ENCODE results near the gene FAM156A.
"Not testable (repeated sequence)": the region's sequence is repeated elsewhere in the genome, so short reads cannot be mapped to it uniquely, and the experiment has no call there.

The FAM156A gene, protein sequence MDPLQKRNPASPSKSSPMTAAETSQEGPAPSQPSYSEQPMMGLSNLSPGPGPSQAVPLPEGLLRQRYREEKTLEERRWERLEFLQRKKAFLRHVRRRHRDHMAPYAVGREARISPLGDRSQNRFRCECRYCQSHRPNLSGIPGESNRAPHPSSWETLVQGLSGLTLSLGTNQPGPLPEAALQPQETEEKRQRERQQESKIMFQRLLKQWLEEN

DNA sequence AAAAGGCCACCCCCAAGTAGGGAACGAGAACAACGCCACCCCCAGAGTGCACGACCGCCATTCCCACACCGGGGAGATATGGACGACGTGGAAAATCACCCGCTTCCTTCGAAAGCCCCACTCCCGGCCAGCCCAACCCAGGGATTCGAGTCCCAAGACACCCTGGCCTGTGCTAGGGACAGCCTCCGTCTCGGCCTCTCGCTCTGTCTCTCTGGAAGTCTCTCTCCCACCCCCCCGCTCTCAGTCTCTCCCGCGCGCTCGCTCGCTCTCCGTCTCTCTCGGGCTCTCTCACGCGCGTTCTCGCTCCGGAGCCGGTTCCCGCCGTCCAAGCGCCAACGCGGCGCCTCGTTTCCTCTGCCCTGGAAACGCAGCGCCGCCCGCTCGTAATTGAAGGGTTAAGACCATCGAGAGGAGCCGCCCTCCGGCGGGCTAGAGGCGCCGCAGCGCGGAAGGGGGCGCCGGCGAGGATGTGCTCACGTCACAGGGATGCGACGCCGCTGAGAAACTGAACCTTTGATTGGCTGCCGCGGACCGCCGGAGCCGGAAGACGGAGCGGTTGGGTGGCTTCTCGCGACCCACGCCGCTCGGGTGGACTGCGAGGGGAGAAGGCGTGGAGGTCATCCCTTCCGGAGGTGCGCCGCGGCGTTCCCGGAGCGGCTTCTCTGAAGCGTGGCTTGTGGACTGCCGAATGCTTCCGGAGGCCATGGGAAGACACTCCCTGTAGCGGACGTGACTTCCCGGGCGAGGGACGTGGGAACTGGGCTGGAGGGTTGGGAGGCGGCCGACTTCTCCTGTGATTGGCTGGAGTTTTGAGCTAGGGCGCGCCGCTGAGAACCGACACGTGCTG lies at the start of gene FAM156A:
Gene FAM156A (minus strand): TSS at position 406 of the 847 bp plus-strand sequence. CDS start 9,930 bp downstream, outside the sequence.
- H3K27ac ChIP-seq; DNase-seq (ENCODE audit: low read depth, low spot score): not testable (repeated sequence)

DNA sequence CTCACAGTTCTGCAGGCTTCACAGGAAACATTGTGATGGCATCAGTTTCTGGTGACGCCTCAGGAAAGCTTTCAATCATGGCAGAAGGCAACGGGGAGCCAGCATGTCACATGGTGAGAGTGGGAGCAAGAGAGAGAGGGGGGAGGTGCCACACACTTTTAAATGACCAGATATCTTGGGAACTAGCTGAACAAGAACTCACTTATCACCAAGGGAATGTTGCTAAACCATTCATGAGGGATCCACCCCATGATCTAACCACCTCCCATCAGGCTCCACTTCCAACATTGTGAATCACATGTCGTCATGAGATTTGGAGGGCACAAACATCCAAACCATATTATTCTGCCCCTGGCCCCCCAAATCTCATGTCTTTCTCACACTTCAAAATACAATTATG lies 47.0 kb upstream of the FAM156A start:
- no peak for DNase-seq (ENCODE audit: low read depth, low spot score)
- no peak overlapping the region for H3K27ac ChIP-seq

DNA sequence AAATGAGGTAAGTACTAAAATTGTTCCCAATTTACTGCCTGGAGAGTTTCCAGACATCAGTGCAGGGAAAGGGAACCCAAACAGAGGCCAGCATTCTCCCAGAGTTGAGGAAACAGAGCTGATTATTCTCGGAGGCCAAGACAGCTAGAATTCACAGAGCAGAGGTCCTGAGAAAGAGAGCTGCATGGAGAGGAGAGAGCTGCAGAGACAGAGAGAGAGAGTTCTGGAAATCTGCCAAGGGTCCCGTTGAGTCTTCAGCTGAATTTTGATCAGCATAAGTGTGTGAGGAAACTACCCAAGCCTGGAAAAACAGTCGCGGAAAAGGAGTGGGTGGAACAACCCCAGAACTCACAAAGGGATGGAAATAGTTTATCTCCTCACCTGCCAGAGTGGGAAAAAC lies 46.5 kb upstream of the FAM156A start:
- DNase-seq (ENCODE audit: low read depth, low spot score) = no peak
- no peak overlapping the region for H3K27ac ChIP-seq

DNA sequence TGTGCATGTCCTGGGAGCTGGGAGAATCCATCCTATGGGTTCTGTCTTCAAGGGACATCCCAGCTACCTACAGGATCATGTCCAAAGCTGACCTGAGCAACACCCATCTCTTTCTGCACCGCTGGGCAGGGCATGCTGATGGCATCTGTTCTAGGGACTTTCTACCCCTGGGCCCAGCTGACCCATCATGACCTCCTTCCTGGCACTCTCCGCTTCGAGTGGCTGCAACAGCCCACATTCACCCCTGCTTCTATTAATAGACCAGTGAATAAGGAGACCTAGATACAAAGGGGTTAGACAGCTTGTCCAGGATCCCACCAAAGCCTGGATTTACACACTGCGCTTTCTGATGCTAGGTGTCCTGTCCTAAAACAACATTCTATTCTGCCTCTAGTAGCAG lies 45.7 kb upstream of the FAM156A start:
- H3K27ac ChIP-seq = no peak overlapping the region
- DNase-seq (ENCODE audit: low read depth, low spot score) = no peak

DNA sequence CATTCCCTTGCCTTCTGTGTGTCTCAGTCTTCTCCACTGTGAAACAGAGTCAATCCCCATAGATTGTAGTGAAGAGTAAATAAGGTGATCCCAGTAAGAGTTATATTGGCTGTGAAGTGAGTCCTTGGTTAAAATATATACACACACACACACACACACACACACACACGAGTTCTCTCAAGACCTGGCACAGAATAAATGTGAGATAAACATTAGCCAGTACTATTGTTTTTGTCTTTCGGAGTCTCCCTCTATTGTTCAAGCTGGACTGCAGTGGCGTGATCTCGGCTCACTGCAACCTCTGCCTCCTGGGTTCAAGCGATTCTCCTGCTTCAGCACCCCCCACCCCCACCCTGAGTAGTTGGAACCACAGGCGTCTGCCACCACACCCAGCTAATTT lies 44.8 kb upstream of the FAM156A start:
- no peak for DNase-seq (ENCODE audit: low read depth, low spot score)
- H3K27ac ChIP-seq = no peak overlapping the region

DNA sequence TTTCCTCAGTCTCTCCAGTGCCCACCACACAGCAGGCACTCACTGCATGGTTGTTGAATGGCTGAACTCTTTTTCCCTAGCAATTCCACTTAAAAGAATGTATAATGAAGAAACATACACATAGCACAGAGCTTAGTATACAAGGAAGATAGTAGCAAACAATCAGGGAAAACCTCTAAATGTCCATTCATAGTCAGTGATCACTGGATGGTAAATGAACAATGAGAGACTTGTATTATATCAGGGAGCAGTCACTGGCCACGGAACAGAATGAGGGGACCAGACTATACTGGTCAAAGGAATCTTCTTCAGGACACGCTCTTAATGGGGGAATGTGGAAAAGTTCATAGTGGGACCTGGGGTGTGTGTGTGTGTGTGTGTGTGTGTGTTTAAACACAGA lies 43.6 kb upstream of the FAM156A start:
- DNase-seq (ENCODE audit: low read depth, low spot score) = no peak
- no peak overlapping the region for H3K27ac ChIP-seq

DNA sequence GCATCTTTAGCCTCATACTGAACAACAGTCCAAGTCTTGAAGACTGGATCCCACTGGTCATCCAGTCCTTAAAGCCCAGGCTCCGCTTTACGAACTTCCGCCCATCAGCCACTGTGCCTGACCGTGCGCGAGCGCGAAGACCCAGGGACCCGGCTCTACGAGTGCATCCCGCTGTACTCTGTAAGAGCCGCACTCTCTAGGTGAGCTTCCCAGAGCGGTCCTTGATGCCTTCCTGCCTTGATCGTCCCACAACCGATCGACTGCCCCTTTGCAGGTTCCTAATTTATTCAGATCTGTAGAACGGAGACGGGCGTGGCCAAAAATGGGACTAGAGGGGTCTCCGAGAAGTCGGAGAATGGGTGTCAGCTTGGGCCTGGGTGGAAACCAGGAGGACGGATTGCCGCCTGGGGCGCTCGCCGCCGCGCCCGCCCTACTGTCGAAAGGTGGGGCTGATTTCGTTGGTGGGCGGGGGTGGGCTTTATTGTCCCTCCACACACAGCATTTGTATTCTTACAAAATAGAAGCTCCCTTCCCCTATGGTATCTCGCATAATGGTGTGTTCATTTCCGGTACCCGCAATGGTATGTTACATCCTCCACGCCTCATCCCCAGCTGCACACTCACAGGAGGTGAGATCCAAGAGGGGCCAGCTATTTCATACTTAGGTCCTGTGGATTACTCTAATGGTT lies 42.3 kb upstream of the FAM156A start:
- no peak overlapping the region for H3K27ac ChIP-seq
- no peak for DNase-seq (ENCODE audit: low read depth, low spot score)

DNA sequence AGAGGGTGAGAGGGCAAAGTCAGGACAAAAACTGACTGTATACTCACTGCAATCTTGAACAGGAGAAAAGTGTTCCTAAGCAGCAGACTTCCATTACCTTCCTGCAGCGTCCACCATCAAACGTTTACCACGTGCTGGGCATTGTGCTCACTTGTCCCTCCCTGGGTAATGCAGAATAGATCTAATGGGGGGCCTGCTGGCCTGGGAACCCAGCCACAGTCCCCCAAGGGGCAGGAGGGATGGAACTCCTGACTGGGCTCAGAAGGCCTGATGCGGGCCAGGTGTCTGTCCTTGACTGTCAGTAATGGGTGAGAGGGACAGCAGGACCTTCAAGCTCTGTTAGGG lies 37.6 kb upstream of the FAM156A start:
- DNase-seq (ENCODE audit: low read depth, low spot score) = no peak
- H3K27ac ChIP-seq = peak overlapping the region; percentile 66

DNA sequence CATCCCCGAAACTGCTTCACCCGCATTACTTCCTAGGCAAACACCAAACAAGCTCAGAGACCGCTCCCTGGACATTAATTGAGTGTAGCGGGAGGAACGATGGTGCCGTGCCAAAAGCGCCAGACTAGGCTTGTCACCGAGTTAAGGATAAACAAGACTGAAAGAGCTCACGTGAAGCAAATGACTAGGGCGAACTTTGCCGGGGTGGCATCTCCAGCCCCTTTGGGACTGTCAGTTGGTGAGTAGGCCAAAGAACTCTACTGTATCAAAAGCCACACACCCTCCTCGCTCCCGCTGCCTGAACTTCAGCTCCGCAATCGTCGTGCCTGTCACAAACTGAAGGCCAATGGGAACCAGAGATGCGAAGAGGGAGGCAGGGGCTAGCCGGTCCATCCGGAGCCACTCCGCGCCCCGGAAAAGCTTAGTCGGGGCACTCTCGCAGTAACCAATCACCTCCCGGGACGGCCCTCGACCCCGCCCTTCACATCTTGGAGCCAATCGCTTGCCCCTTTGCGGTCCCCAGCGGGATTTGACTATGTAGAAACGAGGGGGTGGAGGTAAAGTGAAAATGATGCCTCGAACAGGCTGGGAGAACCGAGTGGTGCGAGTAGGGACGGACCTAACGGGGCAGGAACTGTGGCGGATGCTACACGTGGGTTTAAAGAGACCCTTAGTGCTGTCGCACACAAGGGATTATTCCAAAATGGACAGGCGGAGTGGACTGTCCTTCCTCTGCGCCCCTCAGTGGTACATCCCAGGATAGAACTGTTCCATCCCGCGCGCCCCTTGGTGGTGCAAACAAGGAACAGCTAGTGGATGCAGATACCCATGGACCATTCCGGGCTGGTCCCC lies 37.0 kb upstream of the FAM156A start:
- peak; percentile 79 for DNase-seq (ENCODE audit: low read depth, low spot score)
- H3K27ac ChIP-seq = peak overlapping the region; percentile 66

DNA sequence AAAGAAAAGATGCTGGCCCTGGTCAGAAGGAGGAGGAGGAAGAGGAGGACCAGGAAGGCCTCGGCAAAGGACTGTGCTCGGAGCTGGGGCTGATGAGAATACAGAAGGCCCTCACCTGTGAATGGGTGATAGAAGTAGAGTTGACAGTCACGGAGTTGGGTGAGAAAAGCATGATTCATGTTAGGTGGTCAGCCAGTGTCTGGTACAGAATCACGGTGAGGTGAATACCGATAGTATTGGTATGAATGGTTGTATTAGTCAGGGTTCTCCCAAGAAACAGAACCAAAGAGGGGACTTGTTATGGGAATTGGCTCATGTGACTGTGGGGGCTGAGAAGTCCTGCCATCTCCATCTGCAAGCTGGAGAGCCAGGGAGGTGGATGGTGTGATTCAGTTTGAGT lies 32.5 kb upstream of the FAM156A start:
- no peak overlapping the region for H3K27ac ChIP-seq
- DNase-seq (ENCODE audit: low read depth, low spot score) = no peak

DNA sequence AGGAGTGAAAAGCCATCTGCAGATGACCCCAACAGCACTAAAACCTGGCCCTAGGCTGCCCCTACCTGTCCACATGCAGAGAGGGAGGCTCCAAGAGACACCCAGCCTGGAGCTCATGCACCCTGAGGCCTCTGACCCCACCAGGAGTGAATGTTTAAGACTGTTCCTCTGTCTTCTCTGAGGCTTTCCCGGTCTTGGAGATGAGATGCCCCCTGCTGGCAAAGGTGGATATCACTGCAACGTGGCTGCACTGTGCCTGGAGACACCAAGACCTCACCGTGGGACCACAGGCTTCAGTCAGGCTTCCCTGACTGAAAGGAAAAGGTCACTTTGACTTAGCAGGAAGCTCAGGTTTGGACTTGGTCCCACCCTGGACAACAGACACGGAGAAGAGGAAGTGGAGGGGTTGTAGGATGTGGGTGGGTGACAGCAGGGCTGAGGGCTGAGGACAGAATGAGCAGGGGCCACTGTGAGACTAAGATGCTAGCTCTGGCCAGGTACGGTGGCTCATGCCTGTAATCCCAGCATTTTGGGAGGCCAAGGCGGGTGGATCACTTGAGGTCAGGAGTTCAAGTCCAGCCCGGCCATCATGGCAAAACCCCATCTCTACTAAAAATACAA lies 31.8 kb upstream of the FAM156A start:
- H3K27ac ChIP-seq = peak overlapping the region; percentile 51
- not testable (repeated sequence) for DNase-seq (ENCODE audit: low read depth, low spot score)

DNA sequence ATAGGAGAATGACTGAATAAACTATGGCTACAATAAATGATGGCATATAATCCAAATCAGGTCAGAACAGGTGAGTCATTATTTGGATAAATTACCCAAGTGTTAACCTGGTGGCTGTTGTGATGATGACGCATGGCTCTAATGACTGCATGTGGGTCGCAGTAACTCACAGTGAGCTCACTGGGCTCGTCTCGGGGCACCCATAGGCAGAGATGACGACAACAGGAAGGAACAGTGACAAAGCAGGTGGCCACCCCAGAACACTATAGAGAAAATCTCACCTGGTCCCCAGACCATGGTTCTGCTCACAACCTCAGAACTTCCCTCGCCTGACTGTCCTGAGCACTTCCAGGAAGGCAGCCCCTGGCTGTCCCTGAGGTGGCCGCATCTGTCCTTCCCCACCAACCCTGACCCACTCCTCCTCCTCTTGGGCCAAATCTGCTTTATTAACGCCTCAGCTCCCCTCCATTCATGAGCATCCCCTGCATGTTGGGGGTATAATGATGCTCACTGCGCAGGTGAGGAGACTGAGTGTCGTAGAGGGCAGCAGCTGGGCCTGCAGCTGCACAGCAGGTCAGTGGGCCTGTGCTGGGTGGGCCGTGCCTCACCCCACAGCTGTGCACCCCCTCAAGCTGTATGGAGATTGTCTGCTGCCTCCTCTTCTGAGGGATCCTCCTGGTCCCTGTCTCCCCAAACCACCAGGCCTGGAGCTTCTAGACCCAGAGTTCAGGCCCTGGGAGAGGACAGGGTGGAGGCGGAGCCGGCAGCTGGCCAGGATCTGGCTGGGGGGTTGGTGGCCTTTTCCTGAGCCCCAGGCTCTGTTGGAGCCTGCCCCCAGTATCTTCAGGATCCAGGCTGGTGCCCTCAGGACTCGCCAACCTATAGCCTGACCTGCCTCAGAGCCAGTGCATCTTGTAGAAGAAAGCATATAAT lies 30.9 kb upstream of the FAM156A start:
- H3K27ac ChIP-seq = peak overlapping the region; percentile 51
- DNase-seq (ENCODE audit: low read depth, low spot score) = no peak

DNA sequence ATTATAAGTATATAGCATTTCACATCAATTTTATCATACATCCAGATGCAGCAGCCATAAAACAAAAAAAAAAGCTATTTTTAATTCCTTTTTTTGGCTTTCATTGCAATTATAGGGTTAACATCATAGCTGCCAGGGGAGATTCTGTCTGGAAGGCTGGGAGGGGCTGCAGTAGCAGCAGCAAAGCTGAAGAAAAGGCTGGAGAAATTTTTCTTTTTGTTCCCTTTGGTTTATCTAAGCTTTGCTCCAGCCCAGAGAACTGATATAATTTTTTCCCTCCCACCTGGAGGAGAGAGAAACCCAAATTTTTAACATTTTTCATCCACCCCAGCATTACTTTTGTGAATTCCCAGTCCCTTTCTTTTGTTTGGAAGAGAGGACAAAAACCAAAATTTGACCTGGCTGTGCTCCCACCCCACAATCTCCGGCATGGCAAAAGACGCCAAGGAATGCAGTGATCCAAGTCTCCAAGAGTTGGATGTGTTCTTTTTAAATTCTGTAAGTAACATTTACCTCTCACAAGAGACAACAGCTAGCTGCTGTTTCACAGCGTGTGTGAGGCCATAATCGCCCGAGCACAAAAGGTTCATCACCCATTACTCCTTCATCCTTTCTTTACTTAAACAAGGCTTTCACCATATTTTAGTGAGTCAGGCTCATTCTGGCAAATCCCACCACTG lies 25.1 kb upstream of the FAM156A start:
- H3K27ac ChIP-seq = no peak overlapping the region
- no peak for DNase-seq (ENCODE audit: low read depth, low spot score)

DNA sequence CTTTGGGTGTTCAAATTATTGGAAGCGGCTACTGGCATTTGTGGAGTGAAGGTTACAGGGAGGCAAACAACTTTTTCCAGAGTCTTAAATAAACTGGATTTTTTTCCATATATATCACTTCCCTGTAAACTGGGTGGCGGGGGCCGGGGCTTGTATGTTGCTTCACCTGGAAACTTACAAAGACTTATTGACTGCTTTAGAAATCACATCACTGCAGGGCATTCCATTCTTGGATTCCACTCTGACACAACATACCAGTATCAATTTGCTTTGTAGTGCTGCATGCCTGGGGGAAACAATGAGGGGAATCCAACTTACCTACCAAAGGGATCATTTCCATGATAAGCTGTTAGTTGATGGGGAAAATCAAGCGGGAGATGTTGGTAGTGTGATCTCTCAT lies 21.7 kb upstream of the FAM156A start:
- DNase-seq (ENCODE audit: low read depth, low spot score) = no peak
- H3K27ac ChIP-seq = no peak overlapping the region

DNA sequence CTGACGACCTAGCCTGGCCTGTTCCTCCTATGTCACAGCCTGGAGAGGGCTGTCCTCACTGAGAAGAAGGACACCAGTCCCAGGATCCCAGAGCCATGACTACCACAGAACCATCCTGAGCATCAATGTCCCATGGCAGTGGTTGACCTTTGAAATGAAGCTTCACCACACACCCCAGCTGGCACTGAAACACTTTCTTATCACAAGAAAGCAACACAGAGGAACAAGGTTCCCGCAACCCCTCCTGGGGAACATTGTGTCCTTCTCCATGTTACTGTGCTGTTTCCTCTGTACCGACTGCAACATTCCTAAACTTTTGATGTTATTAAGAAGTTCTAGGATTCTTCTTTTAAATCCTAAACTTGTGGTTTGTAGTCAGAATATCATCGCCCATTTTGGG lies 21.2 kb upstream of the FAM156A start:
- DNase-seq (ENCODE audit: low read depth, low spot score) = no peak
- no peak overlapping the region for H3K27ac ChIP-seq

DNA sequence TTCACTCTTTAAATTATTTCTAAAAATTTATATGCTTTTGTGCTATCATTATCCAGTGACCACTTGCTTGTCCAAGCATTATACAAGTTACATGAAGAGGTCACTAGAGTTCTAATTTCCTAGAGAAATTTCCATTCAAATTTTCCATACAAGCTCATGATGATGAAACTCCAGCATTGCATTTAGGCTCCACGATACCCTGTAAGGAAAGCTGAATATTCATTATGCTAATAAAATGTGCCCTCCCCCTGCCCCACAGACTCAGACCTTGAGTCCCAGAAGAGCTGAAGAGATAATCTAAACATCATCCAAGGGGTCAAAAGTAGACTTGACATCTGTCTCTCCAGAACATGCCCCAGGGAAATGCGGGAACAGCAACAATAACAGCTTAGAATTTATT lies 19.6 kb upstream of the FAM156A start:
- DNase-seq (ENCODE audit: low read depth, low spot score) = no peak
- H3K27ac ChIP-seq = no peak overlapping the region

DNA sequence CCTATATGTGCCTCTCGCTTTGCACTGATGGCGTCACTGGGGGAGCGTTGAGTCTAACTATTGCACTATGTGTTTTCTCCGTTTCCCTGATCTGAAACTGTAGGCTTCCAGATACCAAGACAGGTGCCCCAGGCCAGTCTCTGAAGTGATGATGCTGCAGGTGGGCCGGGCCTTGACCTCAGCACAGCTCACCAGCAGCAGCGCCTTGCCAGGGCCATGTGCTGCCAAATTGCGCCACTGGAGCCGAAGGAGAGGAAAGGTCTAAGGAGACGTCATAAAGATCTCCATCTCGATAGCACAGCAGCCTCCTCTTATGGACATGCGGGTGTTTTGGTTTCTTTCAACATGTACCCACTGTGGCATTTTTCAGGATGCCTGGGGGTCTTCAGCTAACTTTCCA lies 17.3 kb upstream of the FAM156A start:
- not testable (repeated sequence) for DNase-seq (ENCODE audit: low read depth, low spot score); H3K27ac ChIP-seq

DNA sequence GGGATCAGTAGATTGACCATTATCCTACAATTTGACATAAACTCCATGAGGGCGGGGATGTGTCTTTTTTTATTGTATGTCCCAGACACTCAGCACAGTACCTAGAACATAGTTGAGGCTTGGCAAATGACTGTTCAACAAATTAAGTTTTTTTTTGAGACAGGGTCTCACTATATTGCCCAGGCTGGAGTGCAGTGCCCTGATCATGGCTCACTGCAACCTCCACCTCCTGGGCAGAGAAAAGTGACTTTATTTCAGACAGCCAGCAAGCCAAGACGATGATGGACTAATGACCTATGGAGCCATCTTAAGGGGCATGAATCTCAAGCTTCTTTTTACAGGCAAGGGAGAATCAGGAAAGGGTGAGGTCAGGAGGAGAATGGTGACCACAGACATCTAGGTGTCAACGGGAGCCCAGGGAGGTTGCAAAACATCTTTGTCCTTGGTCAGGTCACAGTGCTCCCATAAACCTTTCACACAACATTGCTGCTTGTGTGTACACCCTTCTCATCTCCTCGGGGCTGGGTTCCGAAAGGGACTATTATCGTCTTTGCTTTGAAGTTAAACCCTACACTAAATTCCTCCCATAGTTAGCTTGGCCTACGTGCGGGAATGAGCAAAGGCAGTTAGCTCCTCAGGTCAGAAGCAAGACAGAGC lies 16.1 kb upstream of the FAM156A start:
- DNase-seq (ENCODE audit: low read depth, low spot score); H3K27ac ChIP-seq: not testable (repeated sequence)
